ENCODE data around the gene BEND3.
"Not testable (repeated sequence)": the region's sequence is repeated elsewhere in the genome, so short reads cannot be mapped to it uniquely, and the experiment has no call there.

BEND3 gene

DNA sequence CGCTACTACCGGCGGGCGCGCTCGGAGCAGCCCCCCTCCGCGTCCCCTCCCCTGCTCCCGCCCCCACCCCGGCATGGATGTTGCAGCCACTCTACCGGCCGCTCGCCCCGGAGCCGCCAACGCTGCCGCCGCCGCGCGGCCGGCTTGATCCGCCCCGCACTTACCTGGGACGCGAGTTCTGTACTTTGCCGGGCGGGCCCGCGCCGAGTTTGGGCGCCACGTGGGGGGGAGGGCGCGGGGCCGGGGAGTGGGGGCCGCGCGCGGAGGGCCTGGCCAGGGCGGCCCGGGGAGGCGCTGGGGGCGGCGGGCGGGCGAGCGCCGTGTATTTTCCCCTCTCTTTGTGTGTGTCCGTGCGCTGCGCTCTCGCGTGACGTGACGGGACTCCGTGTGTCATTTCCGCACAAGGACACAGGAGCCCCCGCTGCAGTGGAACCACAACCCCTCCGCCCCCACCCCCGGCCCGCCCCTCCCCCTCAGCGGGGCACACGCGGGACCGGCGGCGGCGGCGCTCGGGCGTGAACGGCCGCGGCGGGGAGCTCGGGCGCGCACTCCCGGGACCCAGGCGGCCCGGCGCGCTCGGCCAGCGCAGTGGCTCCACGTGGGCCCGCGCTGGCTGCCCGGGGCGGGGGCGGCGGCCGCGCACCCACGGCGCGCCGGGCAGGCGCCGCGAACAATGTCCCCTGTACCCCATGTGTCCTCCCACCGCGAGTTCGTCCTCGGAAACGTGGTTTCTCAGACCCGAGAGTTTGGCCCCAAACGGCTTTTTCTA lies at the start of gene BEND3:
Gene BEND3, minus strand, starts transcription at position 590 of the 769 bp plus-strand sequence. CDS start 16,230 bp downstream, outside the sequence.
- no peak for DNase-seq (ENCODE audit: low spot score)

DNA sequence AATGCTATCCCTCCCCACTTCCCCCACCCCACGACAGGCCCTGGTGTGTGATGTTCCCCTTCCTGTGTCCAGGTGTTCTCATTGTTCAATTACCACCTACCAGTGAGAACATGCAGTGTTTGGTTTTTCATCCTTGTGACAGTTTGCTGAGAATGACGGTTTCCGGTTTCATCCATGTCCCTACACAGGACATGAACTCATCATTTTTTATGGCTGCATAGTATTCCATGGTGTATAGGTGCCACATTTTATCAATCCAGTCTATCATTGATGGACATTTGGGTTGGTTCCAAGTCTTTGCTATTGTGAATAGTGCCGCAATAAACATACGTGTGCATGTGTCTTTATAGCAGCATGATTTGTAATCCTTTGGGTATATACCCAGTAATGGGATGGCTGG lies 49.0 kb upstream of the BEND3 start:
- not testable (repeated sequence) for DNase-seq (ENCODE audit: low spot score)

GRCh38 chr6:107161521-107161920 lies 46.2 kb upstream of the BEND3 start:
- DNase-seq (ENCODE audit: low spot score) = no peak

DNA sequence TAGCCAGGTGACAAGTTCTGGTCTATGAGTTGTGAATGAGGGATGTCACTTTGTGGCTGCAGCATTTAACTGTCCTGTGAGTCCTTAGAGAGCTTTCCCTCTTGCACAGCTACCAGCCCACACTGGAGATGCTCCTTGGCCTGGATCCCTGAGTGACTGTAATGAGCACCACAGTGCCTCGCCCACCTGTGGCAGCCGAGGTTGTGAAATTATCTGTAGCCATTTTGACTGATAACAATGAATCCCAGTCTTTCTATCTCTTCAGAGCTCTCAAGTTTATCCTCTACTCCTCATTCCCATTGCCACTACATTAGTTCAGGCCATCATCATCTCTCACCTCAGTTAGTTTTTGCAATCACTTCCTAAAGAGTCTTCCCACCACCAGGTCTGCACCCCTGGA lies 41.3 kb upstream of the BEND3 start:
- DNase-seq (ENCODE audit: low spot score) = no peak

DNA sequence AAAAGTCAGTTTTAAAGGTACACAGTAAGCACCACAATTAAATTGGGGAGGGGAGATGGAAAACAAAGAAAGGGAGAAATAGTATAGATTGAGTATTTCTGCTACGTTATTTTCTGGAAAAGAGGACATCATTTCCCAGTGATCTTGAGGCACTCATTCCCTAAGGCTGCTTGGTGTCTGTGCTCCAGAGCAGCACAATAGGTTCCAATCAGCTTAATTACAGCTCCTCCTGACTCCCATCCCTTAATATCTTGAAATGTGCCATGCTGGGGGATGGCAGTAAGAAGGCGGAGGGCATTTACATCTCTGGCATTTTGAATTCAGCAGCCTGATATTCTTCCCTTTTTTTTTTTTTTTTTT lies 39.5 kb upstream of the BEND3 start:
- DNase-seq (ENCODE audit: low spot score) = no peak

DNA sequence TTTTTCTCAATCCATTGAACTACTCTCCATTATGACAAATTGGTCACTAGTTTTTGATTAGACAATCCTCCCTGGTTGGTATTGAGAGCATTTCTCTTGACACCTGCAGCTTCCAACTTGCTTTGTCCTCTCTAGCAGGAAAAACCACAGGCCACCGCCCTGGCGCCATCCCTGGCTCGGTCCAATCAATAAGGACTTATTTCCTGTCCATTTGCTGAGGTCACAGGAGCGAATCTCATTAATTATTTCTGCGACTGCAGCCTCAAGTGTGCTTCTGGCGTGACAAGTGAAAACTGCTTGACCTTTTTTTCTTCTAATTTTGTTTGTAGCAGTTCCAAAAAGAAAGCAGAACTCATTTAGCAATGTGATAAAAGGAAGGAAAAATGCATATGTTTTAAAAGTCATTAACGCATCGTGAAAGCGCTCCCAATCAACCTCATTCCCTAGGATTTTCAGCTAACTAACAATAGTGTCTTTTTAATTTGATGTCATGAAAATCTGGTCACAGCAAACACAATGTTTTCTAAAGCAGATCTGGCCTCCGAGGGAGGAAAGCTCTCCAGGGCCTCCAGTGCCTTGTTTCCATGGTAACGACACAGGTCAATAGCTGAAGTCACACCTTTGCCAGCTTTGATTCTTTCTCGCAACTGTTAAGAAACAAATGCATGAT lies 39.0 kb upstream of the BEND3 start:
- DNase-seq (ENCODE audit: low spot score) = no peak

DNA sequence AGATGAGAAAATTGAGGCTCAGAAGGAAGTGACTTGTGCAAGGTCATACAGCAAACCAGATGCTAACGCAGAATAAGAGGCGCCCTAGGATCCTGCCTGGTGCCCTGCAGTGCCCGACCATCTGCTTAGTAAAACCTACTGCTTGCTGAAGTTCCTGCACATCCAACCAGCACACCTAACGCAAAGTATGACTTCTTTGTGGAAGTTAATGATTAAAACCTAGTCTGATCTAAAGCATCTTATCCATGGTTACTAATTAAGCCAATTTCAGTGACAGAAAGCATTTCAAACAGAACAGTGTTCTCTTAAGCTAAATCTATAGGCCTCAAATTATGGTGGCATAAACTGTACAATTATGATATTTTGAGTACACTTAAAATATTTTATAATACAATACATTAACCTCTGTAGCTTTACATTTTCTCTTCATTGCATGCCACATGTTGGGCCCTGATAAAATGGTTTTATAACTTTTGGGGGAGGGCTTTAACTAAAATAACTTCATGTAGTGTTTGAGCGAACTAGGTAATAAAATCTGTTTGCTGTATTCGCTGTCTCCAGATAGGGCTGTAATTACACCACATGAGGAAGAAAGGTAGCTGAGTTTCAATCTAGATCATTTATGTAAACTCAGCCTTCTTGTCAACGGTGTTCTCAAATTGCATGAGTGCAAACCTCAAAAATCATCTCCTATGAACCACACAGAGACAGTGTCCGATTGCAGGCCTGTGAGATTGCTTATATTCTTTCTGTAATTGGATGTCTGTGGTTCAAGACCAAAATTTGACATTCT lies 37.5 kb upstream of the BEND3 start:
- DNase-seq (ENCODE audit: low spot score) = no peak

- DNase-seq (ENCODE audit: low spot score) = no peak
Observed at GRCh38 chr6:107144666-107145065, 29.4 kb upstream of the BEND3 start.

GRCh38 chr6:107144014-107144413 lies 28.7 kb upstream of the BEND3 start:
- DNase-seq (ENCODE audit: low spot score) = no peak

DNA sequence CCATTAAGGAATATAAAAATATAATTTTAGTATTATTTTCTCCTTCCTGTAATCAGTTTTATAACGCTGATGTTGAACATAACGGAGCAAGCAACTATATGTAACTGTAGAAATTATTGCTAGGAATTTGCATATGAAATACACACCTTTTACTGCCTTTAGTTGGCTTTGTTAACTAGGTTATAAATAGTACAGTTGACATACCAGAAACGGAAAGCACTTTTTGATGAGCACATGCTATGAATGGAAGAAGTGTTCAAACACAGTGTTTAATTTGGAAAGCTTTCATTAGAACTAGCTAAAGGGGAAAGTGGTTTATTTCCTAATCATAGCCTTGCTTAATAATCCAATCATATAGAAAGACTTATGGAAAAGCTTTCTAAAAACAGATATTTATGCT lies 25.3 kb upstream of the BEND3 start:
- no peak for DNase-seq (ENCODE audit: low spot score)

- DNase-seq (ENCODE audit: low spot score) = not testable (repeated sequence)
Observed at GRCh38 chr6:107136324-107136723, 21.0 kb upstream of the BEND3 start.

DNA sequence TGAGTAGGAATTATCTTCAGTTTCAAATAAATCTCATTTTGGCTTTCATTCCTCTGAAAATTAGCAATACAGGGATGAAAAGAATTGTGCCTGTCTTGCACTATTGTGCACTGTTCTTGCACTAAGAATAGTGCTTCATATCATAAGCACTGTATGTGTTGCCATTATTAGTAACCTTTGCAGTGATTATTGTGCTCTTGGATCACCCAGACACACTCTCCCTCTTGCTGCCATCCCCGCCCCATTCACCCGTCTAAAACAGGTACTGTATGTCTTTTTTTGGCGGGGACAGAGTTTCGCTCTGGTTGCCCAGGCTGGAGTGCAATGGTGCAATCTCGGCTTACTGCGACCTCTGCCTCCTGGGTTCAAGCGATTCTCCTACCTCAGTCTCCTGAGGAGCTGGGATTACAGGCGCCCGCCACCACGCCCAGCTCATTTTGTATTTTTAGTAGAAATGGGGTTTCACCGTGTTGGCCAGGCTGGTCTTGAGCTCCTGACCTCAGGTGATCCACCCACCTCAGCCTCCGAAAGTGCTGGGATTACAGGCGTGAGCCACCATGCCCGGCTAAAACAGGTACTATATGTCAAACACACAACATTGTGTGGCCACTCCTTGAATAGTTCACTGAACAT lies 19.8 kb upstream of the BEND3 start:
- DNase-seq (ENCODE audit: low spot score) = not testable (repeated sequence)

DNA sequence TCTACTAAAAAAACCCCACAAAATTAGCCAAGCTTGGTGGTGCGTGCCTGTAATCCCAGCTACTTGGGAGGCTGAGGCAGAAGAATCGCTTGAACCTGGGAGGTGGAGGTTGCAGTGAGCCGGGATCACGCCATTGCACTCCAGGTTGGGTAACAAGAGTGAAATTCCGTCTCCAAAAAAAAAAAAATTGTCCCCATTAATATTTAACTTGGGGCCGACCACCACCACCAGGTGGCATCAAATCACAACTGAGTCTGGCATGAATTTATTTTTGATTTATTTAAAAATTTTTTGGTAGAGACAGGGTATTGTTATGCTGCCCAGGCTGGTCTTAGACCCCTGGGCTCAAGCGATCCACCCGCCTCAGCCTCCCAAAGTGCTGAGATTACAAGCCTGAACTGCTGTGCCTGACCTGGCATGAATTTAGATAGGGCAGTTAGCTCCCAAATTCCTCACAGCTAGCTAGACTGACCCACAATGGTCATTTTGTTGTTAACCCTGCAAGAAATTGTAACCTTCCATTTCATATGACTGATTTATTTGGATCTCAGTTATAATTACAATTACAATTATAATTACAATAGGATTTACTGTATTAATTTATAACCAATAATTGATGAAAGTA lies 17.1 kb upstream of the BEND3 start:
- peak; percentile 29 for DNase-seq (ENCODE audit: low spot score)

GRCh38 chr6:107129370-107129925 lies 14.1 kb upstream of the BEND3 start:
- no peak for DNase-seq (ENCODE audit: low spot score)

GRCh38 chr6:107128577-107128976 lies 13.3 kb upstream of the BEND3 start:
- no peak for DNase-seq (ENCODE audit: low spot score)

- DNase-seq (ENCODE audit: low spot score) = no peak
Observed at GRCh38 chr6:107128175-107128574, 12.9 kb upstream of the BEND3 start.

DNA sequence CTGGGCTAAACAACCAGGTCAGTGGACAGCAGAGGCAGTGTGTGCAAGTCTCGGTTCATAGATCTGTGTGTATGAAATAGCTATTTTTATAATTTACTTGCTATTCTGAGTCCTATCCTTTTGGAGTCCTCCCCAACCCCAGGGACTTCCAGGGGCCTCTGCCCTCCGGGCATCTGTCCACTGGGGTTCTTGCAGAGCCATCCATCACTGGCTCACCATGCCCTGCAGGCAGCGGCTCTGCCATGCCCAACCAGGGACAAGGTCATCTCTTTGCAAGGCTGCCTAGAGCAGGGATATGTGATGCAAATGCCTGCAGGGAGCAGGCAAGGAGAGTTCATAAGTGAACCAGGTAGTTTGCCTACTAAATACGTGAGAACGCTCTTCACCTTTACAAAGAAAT lies 10.5 kb upstream of the BEND3 start:
- DNase-seq (ENCODE audit: low spot score) = no peak

DNA sequence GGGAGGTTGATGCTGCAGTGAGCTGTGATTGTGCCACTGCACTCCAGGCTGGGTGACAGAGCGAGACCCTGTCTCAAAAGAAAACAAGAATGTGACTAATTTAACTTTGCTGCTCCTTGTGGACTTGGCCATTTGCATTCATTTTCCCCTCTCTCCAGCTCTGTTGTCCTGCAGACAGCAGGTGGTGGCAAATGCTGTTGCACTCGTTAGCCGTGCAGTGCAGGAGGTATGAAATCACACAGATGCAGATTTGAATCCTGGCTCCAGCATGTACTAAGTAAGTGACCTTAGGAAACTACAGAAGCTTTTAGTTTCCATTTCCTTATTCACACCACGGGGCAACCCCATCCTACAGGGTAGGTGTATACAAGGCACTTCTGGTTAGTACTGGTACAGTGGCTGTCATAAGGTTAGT lies 9.6 kb upstream of the BEND3 start:
- DNase-seq (ENCODE audit: low spot score) = no peak

GRCh38 chr6:107123501-107123900 lies 8.2 kb upstream of the BEND3 start:
- no peak for DNase-seq (ENCODE audit: low spot score)

- no peak for DNase-seq (ENCODE audit: low spot score)
Observed at GRCh38 chr6:107122748-107123147, 7.4 kb upstream of the BEND3 start.

GRCh38 chr6:107121964-107122495 lies 6.7 kb upstream of the BEND3 start:
- no peak for DNase-seq (ENCODE audit: low spot score)
